NCI-H1436 (cell line): ENCODE results near the gene SSH3.
A peak's percentile ranks its signal among the peaks of the same experiment; 100 is the strongest.

ENCODE experiments used
- DNase-seq: peaks from one replicate; lab custom pipeline; 2025; lab: John Stamatoyannopoulos, UW

The SSH3 gene

GRCh38 chr11:67268081-67268961, 35.0 kb upstream of the SSH3 start:
- no peak for DNase-seq

GRCh38 chr11:67268962-67269268, 34.4 kb upstream of the SSH3 start:
- no peak for DNase-seq

GRCh38 chr11:67269401-67270255, 33.7 kb upstream of the SSH3 start:
- DNase-seq = no peak

- DNase-seq = no peak
Observed at GRCh38 chr11:67270256-67271204, 32.8 kb upstream of the SSH3 start.

- no peak for DNase-seq
Observed at GRCh38 chr11:67271205-67271540, 32.2 kb upstream of the SSH3 start.

GRCh38 chr11:67271541-67272284, 31.6 kb upstream of the SSH3 start:
- peak; percentile 70 for DNase-seq

- DNase-seq = no peak
Observed at GRCh38 chr11:67272327-67273259, 30.7 kb upstream of the SSH3 start.

GRCh38 chr11:67273260-67273990, 29.9 kb upstream of the SSH3 start:
- peak; percentile 48 for DNase-seq

- DNase-seq = no peak
Observed at GRCh38 chr11:67274768-67275605, 28.3 kb upstream of the SSH3 start.

GRCh38 chr11:67275606-67276409, 27.5 kb upstream of the SSH3 start:
- DNase-seq = no peak

GRCh38 chr11:67276781-67277230, 26.5 kb upstream of the SSH3 start:
- no peak for DNase-seq

GRCh38 chr11:67277231-67277961, 25.9 kb upstream of the SSH3 start:
- DNase-seq = peak; percentile 80

GRCh38 chr11:67278135-67278938, 25.0 kb upstream of the SSH3 start:
- no peak for DNase-seq

- no peak for DNase-seq
Observed at GRCh38 chr11:67278939-67279588, 24.3 kb upstream of the SSH3 start.

GRCh38 chr11:67279589-67280340, 23.6 kb upstream of the SSH3 start:
- no peak for DNase-seq
